Lower leg skin (tissue), 3 donors: ENCODE results near the gene CD28.

Experiments
- POLR2A ChIP-seq, 2 donors: fragments of 450-650 bp; IDR thresholded peaks; one replicate each; pipeline ENCODE4 v1.6.1; 2016 to 2017; ENCODE audit warnings: antibody characterized with exemption in 2 of 2, mild to moderate bottlenecking in 1 of 2, moderate library complexity in 1 of 2
- TF ChIP-seq, protein P1 (sequence below), 3 donors: fragments of 450-650 bp; IDR thresholded peaks; one replicate each; pipeline ENCODE4 v1.5.1; 2016; ENCODE audit warnings: antibody characterized with exemption in 3 of 3, mild to moderate bottlenecking in 3 of 3, moderate library complexity in 2 of 3

DNA sequence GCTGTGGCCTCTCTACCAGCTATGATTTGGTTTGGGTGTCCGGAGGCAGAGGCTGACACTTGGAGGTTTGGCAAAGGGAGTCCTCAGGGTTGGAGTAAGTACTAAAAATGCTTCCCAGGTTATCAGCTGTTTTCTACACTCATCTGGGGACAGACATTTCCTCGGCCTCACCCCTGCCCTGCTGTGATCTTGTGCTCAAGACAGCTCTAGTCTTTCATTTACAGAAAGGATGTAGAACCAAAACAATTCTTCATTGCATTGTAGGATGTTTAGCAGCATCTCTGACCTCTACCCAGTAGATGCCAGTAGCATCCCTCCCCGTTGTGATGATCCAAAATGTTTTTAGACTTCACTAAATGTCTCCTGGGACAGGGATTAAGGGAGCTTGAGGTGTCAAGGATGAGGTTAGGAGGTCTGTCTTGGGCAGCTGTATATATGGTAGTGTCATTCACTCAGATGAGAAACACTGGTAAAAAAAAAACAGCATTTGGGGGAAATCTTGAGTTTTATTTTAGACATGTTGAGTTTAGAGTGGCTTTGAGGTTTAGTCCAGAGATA lies 26.6 kb downstream of the CD28 start:
- TF ChIP-seq, protein P1, sequence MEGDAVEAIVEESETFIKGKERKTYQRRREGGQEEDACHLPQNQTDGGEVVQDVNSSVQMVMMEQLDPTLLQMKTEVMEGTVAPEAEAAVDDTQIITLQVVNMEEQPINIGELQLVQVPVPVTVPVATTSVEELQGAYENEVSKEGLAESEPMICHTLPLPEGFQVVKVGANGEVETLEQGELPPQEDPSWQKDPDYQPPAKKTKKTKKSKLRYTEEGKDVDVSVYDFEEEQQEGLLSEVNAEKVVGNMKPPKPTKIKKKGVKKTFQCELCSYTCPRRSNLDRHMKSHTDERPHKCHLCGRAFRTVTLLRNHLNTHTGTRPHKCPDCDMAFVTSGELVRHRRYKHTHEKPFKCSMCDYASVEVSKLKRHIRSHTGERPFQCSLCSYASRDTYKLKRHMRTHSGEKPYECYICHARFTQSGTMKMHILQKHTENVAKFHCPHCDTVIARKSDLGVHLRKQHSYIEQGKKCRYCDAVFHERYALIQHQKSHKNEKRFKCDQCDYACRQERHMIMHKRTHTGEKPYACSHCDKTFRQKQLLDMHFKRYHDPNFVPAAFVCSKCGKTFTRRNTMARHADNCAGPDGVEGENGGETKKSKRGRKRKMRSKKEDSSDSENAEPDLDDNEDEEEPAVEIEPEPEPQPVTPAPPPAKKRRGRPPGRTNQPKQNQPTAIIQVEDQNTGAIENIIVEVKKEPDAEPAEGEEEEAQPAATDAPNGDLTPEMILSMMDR (IDR thresholded peaks at IDR 0.05): no peak
- no peak for TF ChIP-seq POLR2A (IDR thresholded peaks at IDR 0.05)
